Measurements from ENCODE around the gene APOL3.
"Not testable (repeated sequence)": the region's sequence is repeated elsewhere in the genome, so short reads cannot be mapped to it uniquely, and the experiment has no call there.

APOL3 gene

DNA sequence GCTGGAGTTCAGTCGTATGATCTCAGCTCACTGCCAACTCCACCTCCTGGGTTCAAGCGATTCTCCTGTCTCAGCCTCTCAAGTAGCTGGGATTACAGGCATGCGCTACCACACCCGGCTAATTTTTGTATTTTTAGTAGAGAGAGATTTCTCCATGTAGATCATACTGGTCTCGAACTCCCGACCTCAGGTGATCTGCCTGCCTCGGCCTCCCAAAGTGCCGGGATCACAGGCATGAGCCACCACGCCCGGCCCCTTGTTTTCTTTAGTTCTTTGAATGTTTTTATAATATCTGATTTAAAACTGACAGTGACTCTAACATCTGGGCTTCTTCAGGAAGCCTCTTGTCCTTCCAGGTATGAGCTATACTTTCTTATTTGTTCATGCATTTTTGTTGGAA, 61.0 kb downstream of the APOL3 start:
- DNase-seq: not testable (repeated sequence)

GRCh38 chr22:36097880-36098279, 62.7 kb downstream of the APOL3 start:
- no peak for DNase-seq

GRCh38 chr22:36090772-36091171, 69.8 kb downstream of the APOL3 start:
- DNase-seq: not testable (repeated sequence)

Data from SHP77 (cell line).